Activated T-helper 1 cell treated with anti-CD3 and anti-CD28 coated beads, Interleukin-12 subunit alpha, Interleukin-12 subunit beta, Interleukin-2, Interleukin-4 antibody, amounts not matched to agents 30 ng/mL and 10 ng/mL and 1 ng/mL, durations not matched to agents 14 hours and 24 hours and 36 hours (primary cell): Measurements from ENCODE around the gene GPR148. TPM values are rescaled to one million over a fixed set of nuclear protein-coding genes. Genes with fewer than 3 reads are reported as not detected.

ENCODE experiments used
- DNase-seq: peaks from one replicate; pipeline ENCODE4 v3.0.0; 2021; ENCODE audit warnings: low spot score
- H3K27ac Mint-ChIP-seq: one replicate; pipeline ENCODE4 v1.8.0; 2021; ENCODE audit warnings: mild to moderate bottlenecking, mixed read lengths
- H3K27me3 Mint-ChIP-seq: one replicate; pipeline ENCODE4 v1.8.0; 2022; ENCODE audit warnings: mild to moderate bottlenecking, moderate library complexity, mixed read lengths; ENCODE audit not compliant: insufficient read depth
- H3K36me3 Mint-ChIP-seq: one replicate; pipeline ENCODE4 v1.8.0; 2021; ENCODE audit warnings: low read depth, mixed read lengths
- H3K4me1 Mint-ChIP-seq: one replicate; pipeline ENCODE4 v1.8.0; 2021; ENCODE audit warnings: low read depth, mixed read lengths
- H3K4me3 Mint-ChIP-seq: one replicate; pipeline ENCODE4 v1.8.0; 2021; ENCODE audit warnings: mild to moderate bottlenecking, moderate library complexity, mixed read lengths
- H3K9me3 Mint-ChIP-seq: one replicate; pipeline ENCODE4 v1.8.0; 2021; ENCODE audit warnings: mixed read lengths
- intact Hi-C: fragments of 100-400 bp; cut with micrococcal nuclease; formaldehyde crosslinking; loops from one replicate; pipeline ENCODE4 v1.15.1; 2024
- total RNA-seq: library from RNA; stranded (reverse); gene quantifications from 2 replicates; pipeline ENCODE4 v1.2.3, GENCODE V29; 2022

Gene GPR148
- total RNA-seq, 1 donor from 2014 or later: not detected

GRCh38 chr2:130766711-130767407 lies 38.0 kb downstream of the GPR148 start:
- no peaks in the 10 kb centered on the region for H3K9me3 Mint-ChIP-seq
- H3K4me3 Mint-ChIP-seq: no peak overlapping the region
- peaks cover 6% of the 10 kb centered on the region for H3K27me3 Mint-ChIP-seq
- H3K27ac Mint-ChIP-seq: no peak overlapping the region
- H3K4me1 Mint-ChIP-seq: no peaks in the 10 kb centered on the region
- H3K36me3 Mint-ChIP-seq: no peaks in the 10 kb centered on the region
- DNase-seq: no peak
- intact Hi-C loops: no loop called here

GRCh38 chr2:130767408-130767775 lies 38.5 kb downstream of the GPR148 start:
- Mint-ChIP-seq H3K4me1 (no peaks in the 10 kb centered on the region), H3K4me3 (no peak overlapping the region), H3K27me3 (peaks cover 6% of the 10 kb centered on the region), H3K27ac (no peak overlapping the region), H3K36me3 (no peaks in the 10 kb centered on the region), H3K9me3 (no peaks in the 10 kb centered on the region)
- intact Hi-C loops: no loop called here
- DNase-seq: no peak

DNA sequence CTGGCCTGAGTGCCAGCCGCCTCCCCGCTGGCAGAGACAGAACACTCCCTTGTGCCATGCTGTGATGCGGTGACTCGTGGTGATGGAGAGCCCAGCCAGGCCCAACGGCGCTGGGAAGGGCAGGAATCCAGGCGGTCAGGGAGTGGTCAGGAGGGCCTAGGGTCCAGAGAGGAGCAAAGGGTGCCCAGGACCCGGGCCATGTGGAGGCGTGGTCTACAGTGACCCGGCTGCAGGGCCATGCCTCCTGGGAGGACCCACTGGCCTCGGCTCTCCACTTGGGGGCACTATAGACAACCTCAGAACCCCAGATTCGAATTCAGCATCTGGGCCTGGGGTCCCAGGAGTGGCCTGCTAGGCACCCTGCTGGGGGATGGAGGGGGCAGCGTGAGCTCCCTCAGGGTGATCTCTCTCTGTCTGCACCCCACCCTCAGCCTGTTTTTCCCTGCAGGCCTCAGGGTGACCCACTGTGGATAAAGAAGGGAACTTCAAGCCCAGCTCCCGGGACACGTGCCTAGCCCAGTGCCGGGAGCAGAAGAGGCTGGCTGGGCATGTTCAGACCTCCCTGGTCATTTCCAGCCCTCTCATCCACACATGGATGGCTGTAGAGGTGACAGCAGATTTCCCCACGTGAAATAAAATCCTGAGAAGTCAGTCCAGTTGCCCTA lies 39.5 kb downstream of the GPR148 start:
- H3K36me3 Mint-ChIP-seq: no peaks in the 10 kb centered on the region
- peaks cover 5% of the 10 kb centered on the region for H3K9me3 Mint-ChIP-seq
- intact Hi-C loops: no loop called here
- H3K4me1 Mint-ChIP-seq: no peaks in the 10 kb centered on the region
- peaks cover 6% of the 10 kb centered on the region for H3K27me3 Mint-ChIP-seq
- no peak for DNase-seq
- H3K27ac Mint-ChIP-seq: no peak overlapping the region
- no peak overlapping the region for H3K4me3 Mint-ChIP-seq

DNA sequence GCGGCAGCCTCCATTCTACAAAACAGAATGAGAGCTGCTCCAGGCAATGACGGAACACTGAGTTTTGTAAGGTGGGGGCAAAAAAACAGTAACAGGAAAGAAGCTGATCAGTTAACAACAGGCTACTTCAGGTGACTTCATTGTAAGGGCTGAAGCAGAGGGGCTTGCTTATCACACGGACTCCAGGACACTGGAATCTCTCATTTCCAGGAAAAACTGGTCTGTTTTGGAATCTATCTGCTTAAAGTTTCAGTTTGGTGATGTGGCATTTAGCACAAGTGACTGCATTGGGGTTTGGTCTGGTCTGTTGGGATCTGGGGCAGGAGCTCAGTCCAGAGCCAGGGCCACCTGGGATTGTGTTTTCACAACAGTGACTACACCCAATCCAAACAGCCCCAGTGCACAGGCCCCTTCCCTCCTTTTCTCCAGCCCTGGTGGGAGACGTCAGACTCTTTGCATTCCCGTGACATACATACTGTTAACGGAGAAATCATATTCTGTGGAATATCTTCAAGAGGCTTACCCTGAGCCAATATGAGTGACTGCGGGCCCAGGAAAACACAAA lies 40.6 kb downstream of the GPR148 start:
- H3K9me3 Mint-ChIP-seq: peaks cover 5% of the 10 kb centered on the region
- no peak for DNase-seq
- H3K27me3 Mint-ChIP-seq: peaks cover 6% of the 10 kb centered on the region
- H3K36me3 Mint-ChIP-seq: no peaks in the 10 kb centered on the region
- intact Hi-C loops: no loop called here
- H3K27ac Mint-ChIP-seq: no peak overlapping the region
- no peaks in the 10 kb centered on the region for H3K4me1 Mint-ChIP-seq
- H3K4me3 Mint-ChIP-seq: no peak overlapping the region

GRCh38 chr2:130776550-130776949 lies 47.7 kb downstream of the GPR148 start:
- Mint-ChIP-seq H3K4me3 (no peak overlapping the region), H3K9me3 (peaks cover 5% of the 10 kb centered on the region), H3K36me3 (no peaks in the 10 kb centered on the region), H3K4me1 (no peaks in the 10 kb centered on the region), H3K27me3 (peaks cover 3% of the 10 kb centered on the region), H3K27ac (no peak overlapping the region)
- no peak for DNase-seq
- intact Hi-C loops: no loop called here

DNA sequence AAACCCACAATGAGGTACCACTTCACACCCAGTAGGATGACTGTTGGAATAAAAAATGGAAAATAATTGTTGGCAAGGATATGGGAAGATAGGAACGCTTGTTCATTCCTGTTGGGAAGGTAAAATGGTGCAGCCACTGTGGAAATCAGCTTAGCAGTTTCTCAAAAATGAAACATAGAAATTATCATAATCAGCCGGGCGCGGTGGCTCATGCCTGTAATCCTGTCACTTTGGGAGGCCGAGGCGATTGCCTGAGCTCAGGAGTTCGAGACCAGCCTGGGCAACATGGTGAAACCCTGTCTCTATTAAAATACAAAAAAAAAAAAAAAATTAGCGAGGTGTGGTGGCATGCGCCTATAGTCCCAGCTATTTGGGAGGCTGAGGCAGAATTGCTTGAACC lies 49.9 kb downstream of the GPR148 start:
- DNase-seq: no peak
- Mint-ChIP-seq H3K27ac (no peak overlapping the region), H3K9me3 (no peaks in the 10 kb centered on the region), H3K36me3 (no peaks in the 10 kb centered on the region), H3K27me3 (peaks cover 6% of the 10 kb centered on the region), H3K4me3 (no peak overlapping the region), H3K4me1 (no peaks in the 10 kb centered on the region)
- intact Hi-C loops: no loop called here

Other genes starting within 250 kb of the GPR148 start
- gene POTEI, start 219.7 kb upstream of the GPR148 start, total RNA-seq: not detected in 2 replicates
- not detected in 2 replicates for gene CFC1B, start 207.8 kb upstream of the GPR148 start, total RNA-seq
- gene CFC1, start 129.5 kb upstream of the GPR148 start, total RNA-seq: not detected in 2 replicates
- not detected in 2 replicates for gene POTEJ, start 117.6 kb upstream of the GPR148 start, total RNA-seq
- not detected in 2 replicates for gene AMER3, start 26.5 kb downstream of the GPR148 start, total RNA-seq
- gene ARHGEF4, start 107.8 kb downstream of the GPR148 start, total RNA-seq: 0.05 and 0.10 TPM in 2 replicates